Activated CD4-positive, CD25-positive, alpha-beta regulatory T cell treated with anti-CD3 and anti-CD28 coated beads, Interleukin-2, amount 50 U/mL, for 72 hours (primary cell): Measurements from ENCODE around the gene DDX23.
A peak's percentile ranks its signal among the peaks of the same experiment; 100 is the strongest.
"Not testable (repeated sequence)": the region's sequence is repeated elsewhere in the genome, so short reads cannot be mapped to it uniquely, and the experiment has no call there.

ENCODE experiments used
- DNase-seq: peaks from one replicate; pipeline ENCODE4 v3.0.0; 2021

DDX23 gene

DNA sequence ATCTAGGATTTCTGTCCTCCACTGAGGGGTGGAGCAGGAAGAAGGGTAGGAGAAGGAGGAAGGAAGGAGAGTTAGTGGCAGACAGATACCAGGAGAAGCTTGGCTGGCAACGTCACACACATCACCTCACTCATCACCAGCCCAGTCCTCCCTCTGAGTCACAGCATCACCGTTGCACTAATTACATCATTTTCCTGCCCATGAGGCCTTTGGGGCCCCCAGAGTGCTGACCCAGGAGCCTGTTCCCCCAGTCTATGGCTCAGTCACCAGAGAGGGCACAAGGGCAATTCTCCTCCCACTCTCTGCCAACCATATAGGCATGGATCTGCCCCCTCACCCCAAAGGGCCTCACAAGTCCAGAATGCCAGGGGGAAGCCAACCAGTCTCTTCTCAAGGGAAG, 9.1 kb upstream of the DDX23 start:
- no peak for DNase-seq

DNA sequence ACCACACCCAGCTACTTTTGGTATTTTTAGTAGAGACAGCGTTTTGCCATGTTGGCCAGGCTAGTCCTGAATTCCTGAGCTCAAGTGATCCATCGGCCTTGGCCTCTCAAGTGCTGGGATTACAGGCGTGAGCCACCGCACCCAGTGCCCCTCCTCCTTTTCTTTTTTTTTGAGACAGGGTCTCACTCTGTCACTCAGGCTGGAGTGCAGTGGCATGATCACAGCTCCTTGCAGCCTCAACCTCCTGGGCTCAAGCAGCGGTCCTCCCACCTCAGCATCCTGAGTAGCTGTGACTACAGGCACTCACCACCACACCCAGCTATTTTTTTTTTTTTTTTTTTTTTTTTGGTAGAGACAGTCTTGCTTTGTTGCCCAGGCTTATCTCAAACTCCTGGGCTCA, 8.3 kb upstream of the DDX23 start:
- DNase-seq = not testable (repeated sequence)

DNA sequence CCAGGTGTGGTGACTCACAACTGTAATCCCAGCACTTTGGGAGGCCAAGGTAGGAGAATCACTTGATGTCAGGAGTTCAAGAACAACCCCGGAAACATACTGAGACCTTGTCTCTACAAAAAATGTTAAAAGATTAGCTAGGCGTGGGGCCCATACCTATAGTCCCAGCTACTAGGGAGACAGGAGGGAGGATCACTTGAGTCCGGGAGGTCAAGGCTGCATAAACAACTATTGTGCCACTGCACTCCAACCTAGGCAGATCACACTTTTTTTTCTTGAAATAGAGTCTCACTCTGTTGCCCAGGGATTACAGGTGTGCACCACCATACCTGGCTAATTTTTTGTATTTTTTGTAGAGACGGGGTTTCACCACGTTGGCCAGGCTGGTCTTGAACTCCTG, 7.6 kb upstream of the DDX23 start:
- DNase-seq = no peak

DNA sequence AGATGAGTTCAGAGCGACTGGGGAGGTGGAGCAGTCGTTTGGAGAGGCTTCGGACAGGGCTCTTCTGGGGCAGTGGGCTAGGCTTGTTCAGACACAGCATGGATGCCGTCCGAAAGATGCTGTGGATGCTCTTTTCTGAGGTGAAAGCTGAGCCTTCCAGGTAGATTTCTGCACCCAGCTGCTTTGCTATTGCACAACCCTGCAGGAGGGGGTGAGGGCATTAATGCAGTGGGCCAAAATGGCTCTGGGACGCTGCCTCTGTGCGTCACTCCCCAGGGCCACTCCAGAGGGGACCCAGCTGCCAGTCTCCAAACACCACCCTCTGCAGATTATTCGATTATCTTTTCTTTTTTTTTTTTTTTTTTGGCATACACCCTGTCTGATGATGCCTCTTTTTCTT, 6.1 kb upstream of the DDX23 start:
- no peak for DNase-seq

DNA sequence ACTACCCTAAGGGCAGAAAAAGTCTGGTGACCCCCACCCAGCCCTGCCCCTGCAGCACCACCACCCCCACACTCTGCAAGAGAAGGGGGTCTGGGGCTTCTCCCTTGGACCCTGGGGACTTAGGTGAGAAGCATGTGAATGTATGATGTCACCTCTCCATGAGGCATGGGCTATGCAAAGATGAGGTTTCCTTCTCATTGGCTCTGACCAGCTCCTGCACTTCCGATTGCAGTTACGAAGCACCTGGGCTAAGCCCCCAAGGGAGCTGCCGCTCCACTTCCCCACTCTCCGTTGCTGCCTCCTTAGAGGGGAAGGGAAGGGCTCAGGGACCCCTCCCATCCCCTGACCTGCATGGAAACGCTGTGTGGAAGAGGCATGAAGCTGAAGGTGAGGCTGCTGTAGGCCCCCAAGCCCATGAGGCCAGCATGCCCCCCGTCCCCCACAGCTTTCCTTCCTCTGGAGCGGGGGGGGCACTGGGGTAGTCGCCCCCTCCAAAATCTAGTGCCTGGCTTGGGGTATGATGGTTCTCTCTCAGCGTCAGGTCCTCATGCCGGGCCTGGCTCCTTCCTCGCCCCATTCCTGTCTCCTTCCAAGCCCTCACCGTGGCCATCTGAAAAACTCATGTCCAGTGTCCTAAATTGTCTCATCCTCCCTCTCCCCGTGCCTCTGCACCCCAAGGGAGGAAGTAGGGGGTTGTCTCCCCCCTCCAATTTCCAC, 5.5 kb upstream of the DDX23 start:
- DNase-seq = no peak

DNA sequence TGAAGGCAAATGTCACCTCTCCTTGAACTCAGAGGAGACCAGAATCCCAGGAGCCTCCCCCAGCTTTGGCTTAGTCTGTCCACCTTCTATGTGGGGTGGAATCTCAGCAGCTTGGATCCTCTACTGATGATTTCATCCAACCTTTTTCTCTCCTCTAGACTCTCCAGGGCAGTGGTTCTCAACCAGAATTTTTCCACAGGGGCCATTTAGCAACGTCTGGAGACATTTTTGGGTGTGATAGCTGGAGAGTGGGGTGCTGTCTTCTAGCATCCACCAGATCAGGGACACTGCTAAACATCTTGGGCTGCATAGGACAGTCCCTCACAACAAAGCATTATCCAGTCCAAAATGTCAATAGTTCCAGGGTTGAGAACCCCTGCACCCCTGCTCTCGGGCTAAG, 4.4 kb upstream of the DDX23 start:
- DNase-seq = no peak

DNA sequence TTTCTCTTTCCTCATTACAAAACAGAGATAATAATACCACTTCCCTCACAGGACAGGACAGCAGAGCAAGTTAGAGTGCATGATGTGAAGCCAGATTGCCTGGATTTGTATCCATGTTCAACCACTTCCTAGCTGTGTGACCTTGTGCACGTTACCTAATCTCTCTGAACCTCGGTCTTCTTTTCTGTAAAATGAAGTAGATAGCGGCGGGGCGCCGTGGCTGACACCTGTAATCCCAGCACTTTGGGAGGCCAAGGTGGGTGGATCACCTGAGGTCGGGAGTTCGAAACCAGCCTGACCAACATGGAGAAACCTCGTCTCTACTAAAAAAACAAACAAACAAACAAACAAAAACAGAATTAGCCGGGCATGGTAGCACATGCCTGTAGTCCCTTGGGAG, 3.0 kb upstream of the DDX23 start:
- not testable (repeated sequence) for DNase-seq

DNA sequence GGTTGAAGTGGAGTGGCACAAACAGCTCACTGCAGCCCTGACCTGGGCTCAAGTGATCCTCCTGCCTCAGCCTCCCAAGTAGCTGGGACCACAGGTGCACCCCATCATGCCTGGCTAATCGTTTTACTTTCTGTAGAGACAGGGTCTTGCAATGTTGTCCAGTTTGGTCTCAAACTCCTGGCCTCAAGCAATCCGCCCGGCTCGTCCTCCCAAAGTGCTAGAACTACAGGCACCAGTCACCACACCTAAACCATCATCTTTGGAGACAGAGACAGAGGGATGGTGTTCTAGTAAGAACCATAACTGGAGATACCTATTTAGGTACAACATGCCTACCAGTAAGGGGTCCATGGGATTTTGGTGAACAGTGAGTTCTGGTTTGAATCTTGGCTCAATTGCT, 2.5 kb upstream of the DDX23 start:
- DNase-seq = no peak

DNA sequence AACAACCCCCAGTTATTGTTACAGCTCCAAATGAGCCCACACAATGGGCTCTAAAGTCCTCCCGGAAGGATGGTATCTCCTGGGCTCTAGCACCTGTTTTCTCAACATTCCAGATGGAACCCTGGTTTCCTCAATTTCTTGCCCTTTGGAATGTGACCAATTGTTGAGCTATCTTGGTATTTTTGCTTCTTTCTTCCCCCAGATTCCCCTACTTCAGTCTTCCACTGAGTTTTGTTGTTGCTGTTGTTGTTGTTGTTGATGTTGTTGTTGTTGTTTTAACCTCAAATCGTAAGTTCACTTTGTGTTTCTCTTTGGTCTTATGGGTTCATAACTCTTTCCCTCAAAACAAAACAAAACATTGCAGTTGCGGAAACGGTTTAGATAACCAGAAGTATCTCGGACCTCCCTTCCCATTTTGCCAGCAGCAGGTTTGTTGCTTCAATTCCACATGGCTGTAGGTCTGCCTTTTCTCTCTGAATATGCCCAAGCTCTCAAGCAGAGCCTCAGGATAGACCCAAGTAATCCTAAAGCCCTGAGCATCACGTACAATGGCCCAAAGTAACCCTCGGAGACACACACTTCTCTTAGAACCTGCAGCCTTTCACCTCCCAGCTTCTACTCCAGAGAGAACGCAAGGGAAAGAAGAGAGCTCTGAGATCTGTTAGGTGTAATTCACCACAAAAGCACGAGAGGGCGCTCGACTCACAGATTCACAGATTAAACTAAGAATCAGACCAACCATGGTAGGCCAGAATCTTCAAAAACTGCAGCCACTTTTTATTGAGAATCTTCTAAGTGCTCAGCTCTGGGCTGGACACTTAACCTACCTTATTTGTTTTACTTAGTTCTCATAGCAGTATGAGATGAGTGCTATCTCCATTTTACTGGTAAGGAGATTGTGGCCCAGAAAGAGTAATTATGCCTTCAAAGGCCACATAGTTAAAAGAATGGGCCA, 1.0 kb upstream of the DDX23 start:
- DNase-seq = peak; percentile 82

DNA sequence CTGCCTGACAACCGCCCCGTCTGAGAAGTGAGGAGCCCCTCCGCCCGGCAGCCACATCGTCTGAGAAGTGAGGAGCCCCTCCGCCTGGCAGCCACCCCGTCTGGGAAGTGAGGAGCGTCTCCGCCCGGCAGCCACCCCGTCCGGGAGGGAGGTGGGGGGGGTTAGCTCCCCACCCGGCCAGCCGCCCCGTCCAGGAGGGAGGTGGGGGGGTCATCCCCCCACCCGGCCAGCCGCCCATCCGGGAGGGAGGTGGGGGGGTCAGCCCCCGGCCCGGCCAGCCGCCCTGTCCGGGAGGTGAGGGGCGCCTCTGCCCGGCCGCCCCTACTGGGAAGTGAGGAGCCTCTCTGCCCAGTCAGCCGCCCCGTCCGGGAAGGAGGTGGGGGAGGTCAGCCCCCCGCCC, 9.9 kb downstream of the DDX23 start:
- not testable (repeated sequence) for DNase-seq

DNA sequence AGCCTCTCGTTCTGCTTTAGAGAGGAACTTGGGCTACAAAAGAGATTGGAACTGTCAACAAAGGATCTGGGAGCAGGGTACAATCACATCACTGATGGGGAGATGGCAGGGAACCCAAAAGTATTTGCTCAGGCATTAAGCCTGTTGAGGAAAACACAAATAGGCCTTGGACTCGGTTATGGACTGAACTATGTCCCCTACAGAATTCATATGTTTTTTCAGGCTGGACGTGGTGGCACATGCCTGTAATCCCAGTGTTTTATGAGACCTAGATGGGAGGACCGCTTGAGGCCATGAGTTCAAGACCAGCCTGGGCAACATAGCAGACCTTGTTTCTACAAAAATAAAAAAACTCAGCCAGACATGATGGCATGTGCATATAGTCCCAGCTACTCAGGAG, 13.9 kb downstream of the DDX23 start:
- no peak for DNase-seq

DNA sequence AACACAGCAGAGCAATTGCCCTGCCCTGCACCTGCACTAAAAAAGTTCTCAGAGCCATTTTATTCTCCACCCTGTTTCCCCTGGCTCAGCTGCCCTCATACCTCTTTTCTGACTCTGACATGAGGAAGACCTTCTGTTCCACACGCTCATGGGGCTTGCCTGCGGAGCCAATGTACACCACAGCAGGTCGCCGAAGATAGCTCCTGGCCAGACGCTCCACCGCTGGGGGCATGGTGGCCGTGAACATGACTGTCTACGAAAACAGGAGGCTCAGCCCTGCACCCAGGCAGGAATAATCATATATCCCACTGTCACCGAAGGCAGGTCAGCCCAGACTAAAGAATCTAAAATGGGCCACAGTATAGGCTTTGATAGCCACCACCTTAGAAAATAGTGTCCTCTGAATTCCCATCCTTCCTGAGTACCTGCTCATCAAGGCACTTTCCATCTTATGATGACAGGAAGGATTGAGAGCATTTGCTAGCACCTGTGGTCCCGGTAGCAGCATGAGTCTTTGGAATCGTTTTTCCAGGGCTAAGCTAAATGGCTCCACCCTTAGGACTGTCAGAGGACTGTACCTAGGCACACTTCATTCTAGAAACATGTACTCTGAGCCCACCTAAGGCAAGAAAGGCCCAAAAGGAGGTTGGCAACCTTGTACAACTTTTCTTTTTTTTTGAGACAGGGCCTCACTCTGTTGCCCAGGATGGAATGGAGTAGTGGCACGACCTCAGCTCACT, 19.5 kb downstream of the DDX23 start:
- no peak for DNase-seq

DNA sequence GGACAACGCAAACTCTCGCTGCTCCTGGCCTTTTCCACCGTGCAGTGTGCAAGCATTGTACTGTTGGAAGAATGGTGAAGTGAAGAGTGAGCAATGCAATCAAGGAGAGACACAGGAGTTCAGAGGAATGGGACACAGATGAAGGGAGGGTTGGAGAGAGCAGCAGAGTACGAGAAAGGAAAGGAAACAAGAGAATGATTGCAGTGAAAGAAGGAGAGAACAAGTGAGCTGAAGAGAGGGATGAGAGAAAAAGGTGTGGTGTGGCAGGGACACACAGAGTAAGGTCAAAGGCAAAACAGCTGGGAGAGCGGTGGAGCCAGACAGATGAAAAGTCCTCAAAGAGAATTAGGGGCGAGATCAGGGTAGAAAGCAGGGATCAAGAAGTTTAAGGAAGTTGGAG, 20.7 kb downstream of the DDX23 start:
- no peak for DNase-seq

DNA sequence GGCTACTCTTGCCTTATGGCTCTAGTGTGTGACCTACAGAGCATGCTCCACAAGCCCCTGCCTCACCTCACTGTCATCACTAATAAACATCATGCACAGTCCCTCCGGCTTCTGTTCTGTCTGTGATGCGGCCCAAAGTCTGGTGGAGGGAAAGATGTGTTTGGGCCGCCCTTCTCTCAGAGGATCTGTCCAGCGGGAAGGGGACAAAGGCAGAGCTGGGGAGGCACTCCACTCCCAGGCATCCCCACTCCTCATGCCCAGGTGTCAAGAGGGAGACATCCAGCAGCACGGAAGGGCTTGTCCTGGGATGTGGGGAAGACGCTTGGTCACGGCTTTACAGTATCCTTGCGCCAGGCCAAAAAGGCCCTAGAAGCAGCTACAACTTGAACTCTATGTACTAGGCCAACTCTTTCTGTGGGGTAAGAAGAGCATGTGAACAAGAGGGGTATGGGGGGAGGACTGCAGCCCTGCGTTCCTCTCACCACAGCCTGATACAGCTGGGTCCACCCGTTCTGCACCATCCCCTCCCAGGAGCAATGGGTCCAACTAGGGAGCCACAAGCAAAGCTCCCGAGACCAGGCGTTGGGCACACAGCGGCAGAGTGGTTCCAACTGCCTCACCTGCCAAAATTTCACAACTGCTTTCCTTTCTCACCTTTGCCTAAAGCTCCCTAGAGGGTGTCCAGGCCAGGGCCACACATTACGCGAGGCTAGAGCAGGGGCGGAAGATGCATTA, 23.0 kb downstream of the DDX23 start:
- DNase-seq = no peak

DNA sequence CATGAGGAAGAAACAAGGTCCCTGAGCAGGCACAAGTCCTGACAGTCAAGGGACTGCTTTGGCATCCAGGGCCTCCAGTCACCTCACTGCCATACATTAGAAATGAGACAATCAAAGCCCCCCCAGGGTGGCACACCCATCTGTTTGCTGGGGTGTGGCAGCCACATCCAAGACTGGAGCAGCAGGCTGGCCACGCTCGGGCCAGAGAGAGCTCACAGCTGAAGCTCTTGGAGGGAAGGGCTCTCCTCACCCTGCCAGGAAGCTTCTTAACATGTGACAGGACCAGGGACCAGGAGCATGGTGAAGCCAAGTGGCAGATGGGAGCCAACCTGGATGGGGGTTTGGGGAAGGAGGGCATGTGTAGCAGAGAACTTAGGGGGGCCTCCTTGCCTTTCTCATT, 23.7 kb downstream of the DDX23 start:
- no peak for DNase-seq

DNA sequence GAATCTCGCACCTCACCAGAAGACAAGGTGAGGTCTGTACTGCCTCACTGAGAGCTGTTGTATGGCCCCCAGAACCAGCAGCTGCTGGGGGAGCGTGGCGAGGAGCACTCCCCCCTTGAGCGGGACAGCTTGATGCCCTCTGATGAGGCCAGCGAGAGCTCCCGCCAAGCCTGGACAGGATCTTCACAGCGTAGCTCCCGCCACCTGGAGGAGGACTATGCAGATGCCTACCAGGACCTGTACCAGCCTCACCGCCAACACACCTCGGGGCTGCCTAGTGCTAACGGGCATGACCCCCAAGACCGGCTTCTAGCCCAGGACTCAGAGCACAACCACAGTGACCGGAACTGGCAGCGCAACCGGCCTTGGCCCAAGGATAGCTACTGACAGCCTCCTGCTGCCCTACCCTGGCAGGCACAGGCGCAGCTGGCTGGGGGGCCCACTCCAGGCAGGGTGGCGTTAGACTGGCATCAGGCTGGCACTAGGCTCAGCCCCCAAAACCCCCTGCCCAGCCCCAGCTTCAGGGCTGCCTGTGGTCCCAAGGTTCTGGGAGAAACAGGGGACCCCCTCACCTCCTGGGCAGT, 24.4 kb downstream of the DDX23 start:
- no peak for DNase-seq

DNA sequence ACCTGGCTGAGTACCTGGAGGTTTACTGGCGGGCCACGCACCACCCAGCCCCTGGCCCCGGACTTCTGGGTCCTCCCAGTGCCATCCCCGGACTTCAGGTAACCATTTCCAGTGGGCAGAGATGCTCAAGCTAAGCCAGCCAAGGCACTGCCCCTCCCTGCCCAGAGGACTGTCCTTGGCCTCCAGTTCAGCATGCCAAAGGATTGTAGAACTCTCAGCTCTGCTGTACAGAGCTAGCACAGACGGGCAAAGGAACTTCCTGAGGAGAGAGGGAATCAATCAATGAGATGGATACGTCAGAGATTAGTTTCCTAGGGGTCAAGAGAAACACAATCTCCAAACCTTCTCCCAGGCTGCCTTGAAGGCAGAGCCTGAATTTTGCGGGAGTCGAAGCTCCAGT, 24.9 kb downstream of the DDX23 start:
- no peak for DNase-seq

DNA sequence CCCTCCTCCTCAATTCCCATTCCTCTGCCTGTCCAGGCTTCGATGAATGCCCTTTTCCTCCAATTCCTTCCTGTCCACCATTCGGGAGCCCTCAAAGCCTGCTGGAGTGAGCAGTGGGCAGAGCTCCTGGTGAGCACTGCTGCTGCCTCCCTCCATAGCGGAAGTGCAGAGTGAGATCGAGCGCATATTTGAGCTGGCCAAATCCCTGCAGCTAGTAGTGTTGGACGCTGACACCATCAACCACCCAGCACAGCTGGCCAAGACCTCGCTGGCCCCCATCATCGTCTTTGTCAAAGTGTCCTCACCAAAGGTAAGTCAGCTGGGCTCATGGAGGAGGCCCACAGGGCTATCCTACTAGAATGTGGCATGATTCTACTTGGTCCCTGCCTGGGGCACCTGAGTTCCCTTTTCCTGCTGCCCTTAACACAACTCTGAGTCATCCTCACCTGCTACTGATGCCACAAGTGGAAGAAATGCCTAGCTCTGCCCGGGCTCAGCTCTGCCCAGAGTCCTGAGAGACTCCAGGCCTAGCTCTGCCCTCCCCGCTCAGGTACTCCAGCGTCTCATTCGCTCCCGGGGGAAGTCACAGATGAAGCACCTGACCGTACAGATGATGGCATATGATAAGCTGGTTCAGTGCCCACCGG, 25.6 kb downstream of the DDX23 start:
- DNase-seq = no peak

DNA sequence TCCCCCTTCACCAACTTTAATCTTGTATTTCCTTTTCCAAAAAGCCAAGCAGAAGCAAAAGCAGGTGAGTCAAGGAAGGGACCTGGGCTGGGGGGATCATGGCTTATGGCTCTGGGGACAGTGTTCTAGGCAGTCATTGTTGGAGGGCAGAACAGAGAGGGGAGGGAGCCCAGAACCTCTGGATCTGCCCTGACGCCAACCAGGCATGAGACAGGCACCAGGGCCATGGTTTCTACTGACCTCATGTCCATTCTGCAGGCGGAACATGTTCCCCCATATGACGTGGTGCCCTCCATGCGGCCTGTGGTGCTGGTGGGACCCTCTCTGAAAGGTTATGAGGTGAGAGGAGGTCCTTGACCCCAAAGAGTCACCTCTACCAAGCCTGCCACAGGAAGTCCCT, 27.1 kb downstream of the DDX23 start:
- DNase-seq = no peak

DNA sequence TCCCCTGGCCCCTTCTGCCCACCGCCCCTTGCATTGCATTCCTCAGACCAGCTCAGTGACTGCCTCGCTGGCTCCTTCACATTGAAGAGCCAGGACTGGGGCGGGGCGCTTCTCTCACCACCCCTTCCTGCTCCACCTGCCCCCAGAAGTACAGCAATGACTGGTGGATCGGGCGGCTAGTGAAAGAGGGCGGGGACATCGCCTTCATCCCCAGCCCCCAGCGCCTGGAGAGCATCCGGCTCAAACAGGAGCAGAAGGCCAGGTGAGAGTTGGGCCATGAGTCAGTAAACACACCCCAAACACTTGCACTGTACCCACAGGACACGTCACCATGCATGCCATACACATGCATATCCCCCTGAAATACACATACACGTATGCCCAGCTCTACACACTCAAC, 27.9 kb downstream of the DDX23 start:
- no peak for DNase-seq

DNA sequence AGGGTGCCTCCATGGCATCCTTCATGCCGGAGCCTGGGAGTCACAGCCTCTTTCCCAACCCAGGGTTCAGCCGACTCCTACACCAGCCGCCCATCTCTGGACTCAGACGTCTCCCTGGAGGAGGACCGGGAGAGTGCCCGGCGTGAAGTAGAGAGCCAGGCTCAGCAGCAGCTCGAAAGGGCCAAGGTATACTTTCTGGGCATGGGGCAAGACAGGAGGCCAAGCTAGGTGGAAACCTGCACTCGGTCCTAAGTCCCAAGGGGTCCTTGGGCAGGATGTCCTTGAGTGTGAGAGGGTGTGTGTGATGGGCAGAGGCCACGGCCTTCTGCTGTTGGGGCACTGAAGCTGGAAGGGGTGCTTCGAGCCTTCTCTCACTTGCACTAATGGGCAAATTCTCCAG, 28.7 kb downstream of the DDX23 start:
- no peak for DNase-seq

DNA sequence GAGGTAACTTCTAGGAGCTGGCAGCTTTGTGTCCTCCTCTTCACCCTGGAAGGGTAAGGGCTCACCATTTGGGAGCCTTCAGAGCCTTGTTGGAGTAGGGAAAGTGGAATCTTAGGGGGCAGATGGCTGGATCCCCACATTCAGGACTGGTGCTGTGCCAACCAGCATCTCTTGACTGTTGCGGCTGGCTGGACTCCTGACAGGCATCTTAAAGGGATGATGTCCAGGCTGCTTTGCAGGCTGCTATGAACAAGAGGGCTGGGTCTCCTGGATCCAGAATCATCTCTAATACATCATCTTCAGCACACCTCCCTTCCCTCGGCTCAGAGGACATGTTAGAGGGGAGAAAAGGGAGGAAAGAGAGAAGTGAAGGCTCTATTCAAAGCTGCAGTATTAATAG, 29.3 kb downstream of the DDX23 start:
- DNase-seq = no peak
